NCI-H146 (cell line): ENCODE measurements around the gene RAB18.
"Not testable (repeated sequence)": the region's sequence is repeated elsewhere in the genome, so short reads cannot be mapped to it uniquely, and the experiment has no call there.

Experiments used
- DNase-seq: peaks from one replicate; lab custom pipeline; 2025; lab: John Stamatoyannopoulos, UW

The RAB18 gene

GRCh38 chr10:27504808-27505460 is 830 bp downstream of the RAB18 start:
- no peak for DNase-seq

- not testable (repeated sequence) for DNase-seq
Measured at GRCh38 chr10:27505537-27505936, 1.4 kb downstream of the RAB18 start.

- DNase-seq, result no peak
Measured at GRCh38 chr10:27506280-27506679, 2.2 kb downstream of the RAB18 start.

DNA sequence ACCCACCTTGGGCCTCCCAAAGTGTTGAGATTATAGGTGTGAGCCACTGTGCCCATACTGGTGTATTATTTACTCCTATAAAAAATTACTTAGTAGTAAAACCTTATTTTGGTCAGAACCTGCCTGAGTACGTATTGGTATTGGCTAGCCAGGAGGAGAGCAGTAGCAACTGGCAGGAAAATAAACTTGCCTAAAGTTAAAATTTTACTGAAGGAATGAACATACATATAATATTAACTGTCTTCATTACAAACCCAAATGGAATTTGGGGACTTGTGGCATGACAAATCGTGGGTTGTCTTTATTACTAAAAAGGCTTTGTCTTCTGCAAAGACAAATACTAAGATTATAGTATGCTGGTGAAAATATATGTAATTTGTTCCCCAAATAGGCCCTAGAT is 8.4 kb downstream of the RAB18 start:
- no peak for DNase-seq

DNA sequence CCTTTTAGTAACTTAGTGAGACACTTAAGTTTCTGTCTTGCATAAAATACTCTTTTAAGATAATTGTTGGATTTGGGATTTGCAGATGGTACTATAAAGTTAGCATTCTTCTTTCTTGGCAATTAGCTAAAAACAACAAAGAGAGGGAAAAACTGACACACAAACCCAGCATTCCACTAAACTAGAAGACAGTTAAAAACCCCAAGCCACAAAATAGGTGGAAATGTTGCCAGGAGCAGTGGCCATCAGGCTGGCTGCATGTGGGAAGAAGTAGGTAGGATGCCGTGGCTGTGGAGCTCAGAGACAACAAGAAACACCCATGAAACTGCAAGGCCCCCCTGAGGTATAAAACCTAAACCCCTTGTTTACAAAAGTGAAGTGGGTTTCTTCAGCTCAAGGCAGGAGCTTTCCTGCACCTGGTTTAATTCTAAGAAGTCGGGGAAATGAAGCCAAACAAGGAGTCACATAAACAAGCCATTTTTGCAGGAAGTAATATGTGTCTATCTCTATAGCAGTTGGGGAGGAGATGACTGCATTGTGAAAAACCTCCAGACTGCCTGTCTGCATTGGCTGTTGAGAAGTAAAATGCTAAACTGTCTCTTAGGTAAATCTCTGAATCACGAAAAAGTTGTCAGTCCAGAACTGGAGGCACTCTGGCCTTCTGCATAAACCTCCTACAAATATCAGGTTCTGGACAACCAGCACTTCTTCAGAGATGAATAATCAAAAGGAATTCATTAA is 9.5 kb downstream of the RAB18 start:
- DNase-seq, result no peak

- no peak for DNase-seq
Measured at GRCh38 chr10:27514243-27514642, 10.1 kb downstream of the RAB18 start.

GRCh38 chr10:27518261-27518660 is 14.2 kb downstream of the RAB18 start:
- DNase-seq, result no peak

DNA sequence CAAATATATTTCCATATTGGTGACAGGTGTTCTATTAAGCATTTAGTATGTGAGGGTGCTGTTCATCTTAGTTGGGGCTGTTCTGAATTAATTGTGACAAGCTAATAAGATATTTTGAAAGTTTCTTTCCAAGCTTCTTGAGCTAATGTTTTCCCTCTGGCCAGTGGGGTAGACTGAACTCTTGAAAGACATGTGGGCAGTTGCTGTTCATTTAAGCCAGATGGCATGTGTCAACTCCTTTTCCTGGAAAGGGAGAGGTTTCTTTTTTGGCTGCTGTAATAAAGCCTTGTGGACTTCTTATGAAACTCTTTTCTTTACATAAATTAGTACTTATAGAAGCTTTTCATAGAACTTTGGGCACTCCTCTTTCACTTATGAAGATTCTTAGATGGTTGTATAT is 21.7 kb downstream of the RAB18 start:
- DNase-seq, result no peak

GRCh38 chr10:27526242-27526641 is 22.1 kb downstream of the RAB18 start:
- DNase-seq, result no peak

- DNase-seq, result no peak
Measured at GRCh38 chr10:27527666-27528295, 23.7 kb downstream of the RAB18 start.

- no peak for DNase-seq
Measured at GRCh38 chr10:27529010-27529783, 25.1 kb downstream of the RAB18 start.

- DNase-seq, result no peak
Measured at GRCh38 chr10:27530477-27530876, 26.4 kb downstream of the RAB18 start.

DNA sequence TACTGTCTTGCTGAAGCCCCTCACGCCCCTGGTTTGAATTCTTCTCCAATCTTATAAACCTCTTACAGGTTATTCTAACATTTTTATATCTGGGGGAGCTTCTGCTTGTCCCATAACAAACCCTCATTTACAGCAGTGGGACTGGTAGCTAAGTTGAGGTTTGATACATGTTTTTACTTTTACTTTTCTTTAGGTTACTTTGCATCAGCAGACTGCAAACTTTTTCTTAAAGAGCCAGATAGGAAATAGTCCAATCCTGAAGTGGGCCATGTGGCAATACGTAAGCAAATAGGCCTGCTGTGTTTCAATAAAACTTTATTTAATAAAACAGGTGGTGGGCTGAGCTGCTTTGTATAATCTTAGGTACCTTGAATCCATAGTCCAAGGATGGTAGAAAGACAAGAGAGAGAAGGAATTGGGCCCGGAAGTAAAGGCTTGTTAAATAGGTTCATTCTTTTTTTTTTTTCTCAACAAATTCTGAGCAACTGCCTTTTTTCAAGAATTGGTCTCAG is 27.3 kb downstream of the RAB18 start:
- no peak for DNase-seq

DNA sequence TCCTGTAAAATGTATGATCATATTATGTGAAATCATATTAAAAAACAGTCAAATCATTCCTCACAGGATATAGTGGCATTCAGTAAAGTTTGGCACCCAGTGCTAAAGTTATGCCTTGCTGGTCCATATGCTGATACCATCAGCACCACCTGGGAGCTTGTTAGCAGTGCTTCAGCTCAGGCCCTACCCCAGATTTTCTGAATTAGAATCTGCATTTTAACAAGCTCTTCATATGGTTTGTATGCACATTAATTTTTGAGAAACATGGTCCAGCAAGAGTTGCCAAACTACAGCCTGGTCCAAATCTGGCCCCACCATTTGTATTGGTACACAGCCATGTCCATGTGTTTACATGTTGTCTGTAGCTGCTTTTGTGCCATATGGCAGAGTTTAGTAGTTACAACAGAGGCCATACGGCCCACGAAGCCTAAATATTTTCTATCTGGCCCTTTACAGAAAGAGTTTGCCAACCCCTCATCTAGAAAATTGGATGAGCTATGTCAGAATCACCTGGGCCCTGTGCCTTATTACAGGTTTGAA is 30.1 kb downstream of the RAB18 start:
- DNase-seq, result no peak

- DNase-seq, result no peak
Measured at GRCh38 chr10:27535317-27535716, 31.2 kb downstream of the RAB18 start.

DNA sequence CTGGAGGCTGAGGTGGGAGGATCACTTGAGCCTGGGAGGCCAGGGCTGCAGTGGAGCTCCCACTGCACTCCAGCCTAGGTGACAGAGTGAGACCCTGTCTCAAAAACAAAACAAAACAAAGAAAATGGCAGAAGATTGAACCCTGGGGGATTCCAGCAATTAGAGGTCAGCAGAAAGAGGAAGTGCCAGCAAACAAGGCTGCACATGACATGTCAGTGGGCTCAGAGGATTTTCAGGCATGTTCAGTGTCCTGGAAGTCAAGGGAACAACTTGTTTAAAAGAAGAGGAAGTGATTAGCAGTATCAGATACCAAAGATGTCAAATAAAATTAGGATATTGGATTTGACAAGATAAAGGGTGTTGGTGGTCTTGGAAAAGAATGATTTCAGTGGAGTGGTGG is 32.3 kb downstream of the RAB18 start:
- DNase-seq, result no peak

- no peak for DNase-seq
Measured at GRCh38 chr10:27537166-27537565, 33.1 kb downstream of the RAB18 start.

DNA sequence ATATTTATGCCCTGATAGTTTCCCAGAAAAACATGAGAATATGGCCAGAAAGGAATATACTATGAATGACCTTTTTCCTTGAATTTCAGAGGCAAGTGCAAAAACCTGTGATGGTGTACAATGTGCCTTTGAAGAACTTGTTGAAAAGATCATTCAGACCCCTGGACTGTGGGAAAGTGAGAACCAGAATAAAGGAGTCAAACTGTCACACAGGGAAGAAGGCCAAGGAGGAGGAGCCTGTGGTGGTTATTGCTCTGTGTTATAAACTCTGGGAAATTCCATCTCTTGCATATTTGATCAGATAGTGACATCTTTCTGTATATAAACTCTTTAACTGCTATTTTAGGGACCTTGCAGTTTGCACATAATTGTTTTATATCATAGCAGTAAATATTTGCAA is 33.7 kb downstream of the RAB18 start:
- DNase-seq, result no peak

GRCh38 chr10:27540672-27541071 is 36.6 kb downstream of the RAB18 start:
- DNase-seq, result no peak

- no peak for DNase-seq
Measured at GRCh38 chr10:27541796-27542729, 38.0 kb downstream of the RAB18 start.

GRCh38 chr10:27542812-27543211 is 38.7 kb downstream of the RAB18 start:
- DNase-seq, result no peak
